Esophagus squamous epithelium (tissue), 4 donors: ENCODE results near the gene PIN1.

ENCODE experiments used
- CTCF ChIP-seq, 6 experiments: fragments of 450-650 bp in 4 of 6; fragments of 200-600 bp in 2 of 6; sonication (generic) in 2 of 6; IDR thresholded peaks; one replicate each; pipeline ENCODE4 v1.5.1; 2016 to 2019; ENCODE audit warnings: antibody characterized with exemption in 6 of 6, mild to moderate bottlenecking in 4 of 6, moderate library complexity in 4 of 6
- POLR2A ChIP-seq, 4 donors: fragments of 450-650 bp; IDR thresholded peaks; one replicate each; pipeline ENCODE4 v1.6.1; 2017; ENCODE audit warnings: antibody characterized with exemption in 4 of 4, mild to moderate bottlenecking in 4 of 4, moderate library complexity in 3 of 4

- TF ChIP-seq CTCF (IDR thresholded peaks at IDR 0.05) (no peak), POLR2A (IDR thresholded peaks at IDR 0.05) (no peak)
Observed at GRCh38 chr19:9823816-9824215, 11.3 kb upstream of the PIN1 start.
